DND-41 (cell line): ENCODE data around the gene IGFBP7.

ENCODE experiments used
- EZH2 ChIP-seq: IDR thresholded peaks from 3 replicates; pipeline ENCODE4 v1.6.1; 2012; ENCODE audit warnings: borderline replicate concordance, low read depth, mild to moderate bottlenecking, moderate library complexity, low read length, inconsistent platforms; ENCODE audit not compliant: severe bottlenecking
- TF ChIP-seq, protein P1 (sequence below): IDR thresholded peaks from 2 replicates; pipeline ENCODE4 v1.5.1; 2012; ENCODE audit warnings: borderline replicate concordance, low read length, moderate library complexity, mild to moderate bottlenecking; ENCODE audit not compliant: poor library complexity, severe bottlenecking; ENCODE audit errors: extremely low read depth

DNA sequence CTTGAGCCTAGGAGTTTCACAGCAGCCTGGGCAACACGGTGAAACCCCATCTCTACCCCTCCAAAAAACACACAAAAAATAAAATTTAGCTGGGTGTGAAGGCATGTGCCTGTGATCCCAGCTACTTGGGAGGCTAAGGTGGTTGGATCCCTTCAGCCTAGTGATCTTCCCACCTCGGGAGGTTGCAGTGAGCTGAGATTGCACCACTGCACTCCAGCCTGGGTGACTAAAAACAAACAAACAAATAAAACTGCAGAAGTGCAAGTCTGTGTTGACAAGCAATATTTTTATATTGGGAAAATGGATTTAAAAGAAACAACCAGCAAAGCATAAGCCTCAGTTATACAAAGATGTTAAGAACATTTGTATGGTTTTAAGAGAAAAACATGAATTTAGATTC lies 46.1 kb downstream of the IGFBP7 start:
- TF ChIP-seq, protein P1, sequence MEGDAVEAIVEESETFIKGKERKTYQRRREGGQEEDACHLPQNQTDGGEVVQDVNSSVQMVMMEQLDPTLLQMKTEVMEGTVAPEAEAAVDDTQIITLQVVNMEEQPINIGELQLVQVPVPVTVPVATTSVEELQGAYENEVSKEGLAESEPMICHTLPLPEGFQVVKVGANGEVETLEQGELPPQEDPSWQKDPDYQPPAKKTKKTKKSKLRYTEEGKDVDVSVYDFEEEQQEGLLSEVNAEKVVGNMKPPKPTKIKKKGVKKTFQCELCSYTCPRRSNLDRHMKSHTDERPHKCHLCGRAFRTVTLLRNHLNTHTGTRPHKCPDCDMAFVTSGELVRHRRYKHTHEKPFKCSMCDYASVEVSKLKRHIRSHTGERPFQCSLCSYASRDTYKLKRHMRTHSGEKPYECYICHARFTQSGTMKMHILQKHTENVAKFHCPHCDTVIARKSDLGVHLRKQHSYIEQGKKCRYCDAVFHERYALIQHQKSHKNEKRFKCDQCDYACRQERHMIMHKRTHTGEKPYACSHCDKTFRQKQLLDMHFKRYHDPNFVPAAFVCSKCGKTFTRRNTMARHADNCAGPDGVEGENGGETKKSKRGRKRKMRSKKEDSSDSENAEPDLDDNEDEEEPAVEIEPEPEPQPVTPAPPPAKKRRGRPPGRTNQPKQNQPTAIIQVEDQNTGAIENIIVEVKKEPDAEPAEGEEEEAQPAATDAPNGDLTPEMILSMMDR: no peak
- TF ChIP-seq EZH2: no peak
